Heart left ventricle (tissue), 13 donors: ENCODE measurements around the gene CEACAM1.

Source experiments
- CTCF ChIP-seq, 12 donors: fragments of 200-600 bp; sonication (generic) in 4 of 12; IDR thresholded peaks; one replicate each; pipeline versions ENCODE4 v1.5.0 to v1.8.0; 2018 to 2022; ENCODE audit warnings: antibody characterized with exemption in 12 of 12, mild to moderate bottlenecking in 5 of 12
- POLR2A ChIP-seq, 2 donors: fragments of 450-650 bp; IDR thresholded peaks; one replicate each; pipeline ENCODE4 v1.6.1; 2017; ENCODE audit warnings: antibody characterized with exemption in 2 of 2, mild to moderate bottlenecking in 2 of 2, moderate library complexity in 2 of 2
- donor health status: ischemic (EF 13 %, LVEDD 7.1; RV severe dilation, severe dysfunction).
- donor health status: DM: no; HTN: yes; CAD: no.
- donor health status: DM: no; HTN: no; CAD: no.
- donor health status: ischemic (EF 25% LVEDD 6.9; RV normal size, moderate dysfunction).
- donor health status: ischemic (EF 25% LVEDD 5.7; RV mildly dilated, moderate dysfunction).
- donor health status: ischemic (EF 35%, LVEDD 5.7; RV mildly dilated, moderate dysfunction).
- donor health status: nonischemic (EF 11% LVEDD 7.7; RV severe dilation, severe dysfunction).
- donor health status: DM: yes; HTN: yes; CAD: no.
- donor health status: PGD.
- donor health status: ischemic (EF 29% LVEDD 5.4; RV normal size, mild dysfunction).
- donor health status: nonischemic (EF 23%, LVEDD 6.1; RV moderate dilation, normal function).

GRCh38 chr19:42542791-42543190 is 14.5 kb upstream of the CEACAM1 start:
- TF ChIP-seq CTCF (IDR thresholded peaks at IDR 0.05) (no peak), POLR2A (IDR thresholded peaks at IDR 0.05) (no peak)
